NCI-H524 (cell line): ENCODE measurements around the gene NDST4.

Experiments used
- DNase-seq, 2 experiments: peaks; one replicate each; lab custom pipeline; 2025; lab: John Stamatoyannopoulos, UW

NDST4 gene

DNA sequence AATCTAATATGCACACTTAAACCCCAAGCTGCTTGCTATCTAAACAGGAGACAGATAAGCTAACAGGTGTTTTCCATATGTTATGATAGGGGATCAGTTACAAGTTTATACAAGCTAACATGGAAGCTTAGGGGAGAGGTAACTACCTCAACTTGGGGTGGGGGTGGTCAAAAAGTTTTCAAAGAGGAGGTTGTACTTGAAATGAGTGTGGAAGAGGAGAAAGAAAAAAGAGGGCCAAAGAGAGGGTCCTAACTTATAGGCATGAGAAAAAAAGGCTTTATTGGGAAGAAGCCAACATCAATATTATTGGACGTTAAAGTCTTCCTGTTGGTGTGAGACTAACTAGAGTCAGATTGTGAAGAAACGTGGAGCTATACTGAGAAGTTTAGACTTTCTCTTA is 205.9 kb downstream of the NDST4 start:
- no peak for DNase-seq

DNA sequence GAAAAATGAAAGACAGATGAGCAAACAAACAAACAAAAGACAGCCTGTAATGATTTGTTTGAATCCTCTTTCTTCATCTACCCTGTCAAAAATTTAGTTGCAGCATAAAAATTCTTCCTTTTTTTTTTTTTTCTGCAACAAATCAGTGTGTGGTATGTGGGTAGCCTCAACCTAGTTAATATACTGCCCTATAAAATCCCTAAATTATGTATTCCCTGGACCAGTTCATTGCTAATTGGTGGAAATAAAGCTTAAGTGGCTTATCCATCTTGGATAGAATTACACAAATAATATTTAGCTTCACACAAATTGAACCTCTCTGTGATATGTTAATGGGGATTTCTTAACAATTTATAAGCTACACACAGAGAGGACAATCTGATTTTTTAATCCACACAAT is 208.4 kb downstream of the NDST4 start:
- DNase-seq = peak in 1 of 2 experiments; percentile 9

DNA sequence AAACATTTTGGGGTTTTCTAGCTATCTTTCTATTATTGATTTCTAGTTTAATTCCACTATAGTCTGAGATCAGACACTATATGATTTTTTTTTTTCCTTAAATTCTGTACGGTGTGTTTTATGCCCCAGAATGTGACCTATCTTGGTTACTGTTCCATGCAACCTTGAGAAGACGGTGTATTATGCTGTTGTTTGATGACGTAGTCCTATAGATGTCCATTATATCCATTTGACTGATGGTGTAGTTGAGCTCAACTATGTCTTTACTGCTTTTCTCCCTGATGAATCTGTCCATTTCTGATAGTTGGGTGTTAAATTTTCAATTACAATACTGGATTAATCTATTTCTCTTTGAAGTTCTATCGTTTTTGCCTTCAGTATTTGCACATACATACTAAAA is 212.5 kb downstream of the NDST4 start:
- no peak for DNase-seq

DNA sequence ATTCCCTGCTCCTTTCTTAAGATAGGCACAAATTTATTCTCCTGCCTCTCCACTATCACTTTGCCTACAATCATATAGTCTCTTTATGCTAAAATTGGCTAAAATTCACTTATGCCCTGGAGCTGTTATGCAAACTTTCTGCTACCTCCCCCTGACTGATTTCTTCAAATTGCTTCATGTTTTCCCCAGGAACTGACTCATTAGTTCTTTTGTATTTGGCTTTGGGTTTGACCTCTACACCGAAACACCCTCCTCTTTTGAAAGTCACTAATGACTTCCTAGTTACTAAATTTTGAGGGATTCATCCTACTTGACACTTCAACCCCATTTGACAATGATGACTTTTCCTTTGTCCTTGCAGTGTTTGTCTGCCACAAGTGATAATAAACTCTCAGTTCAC is 222.6 kb downstream of the NDST4 start:
- DNase-seq = no peak

DNA sequence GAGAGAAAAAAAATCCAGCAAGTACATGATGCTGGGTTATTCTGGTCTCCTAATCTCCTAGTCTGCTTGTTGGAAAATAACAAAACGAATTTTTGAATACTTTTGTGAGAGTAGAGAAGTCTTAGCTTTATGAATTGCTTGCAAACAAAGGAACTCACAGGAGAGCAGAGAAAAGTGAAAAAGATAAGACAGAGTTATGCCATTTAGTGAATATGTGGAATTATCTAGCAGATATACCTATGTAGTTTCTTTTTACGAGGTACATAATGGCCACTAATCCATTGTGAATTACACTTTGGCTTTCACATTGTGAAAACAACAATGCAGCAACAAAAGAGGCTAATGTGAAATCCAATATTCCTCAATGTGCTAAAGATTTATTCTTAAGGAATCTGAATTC is 226.7 kb downstream of the NDST4 start:
- DNase-seq = no peak

DNA sequence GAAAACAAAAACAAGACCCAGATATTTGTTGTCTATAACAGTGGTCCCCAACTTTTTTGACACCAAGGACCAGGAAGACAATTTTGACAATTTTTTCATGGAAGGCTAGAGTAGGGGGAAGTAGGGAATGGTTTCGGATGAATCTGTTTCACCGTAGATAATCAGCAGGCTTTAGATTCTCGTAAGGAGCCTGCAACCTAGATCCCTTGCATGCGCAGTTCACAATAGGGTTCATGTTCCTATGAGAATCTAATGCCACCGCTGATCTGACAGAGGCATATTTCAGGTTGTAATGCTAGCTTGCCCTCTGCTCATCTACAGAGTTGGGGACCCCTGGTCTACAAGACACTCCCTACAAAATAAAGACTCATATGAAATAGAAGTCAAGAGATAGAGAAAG is 229.8 kb downstream of the NDST4 start:
- DNase-seq = no peak

DNA sequence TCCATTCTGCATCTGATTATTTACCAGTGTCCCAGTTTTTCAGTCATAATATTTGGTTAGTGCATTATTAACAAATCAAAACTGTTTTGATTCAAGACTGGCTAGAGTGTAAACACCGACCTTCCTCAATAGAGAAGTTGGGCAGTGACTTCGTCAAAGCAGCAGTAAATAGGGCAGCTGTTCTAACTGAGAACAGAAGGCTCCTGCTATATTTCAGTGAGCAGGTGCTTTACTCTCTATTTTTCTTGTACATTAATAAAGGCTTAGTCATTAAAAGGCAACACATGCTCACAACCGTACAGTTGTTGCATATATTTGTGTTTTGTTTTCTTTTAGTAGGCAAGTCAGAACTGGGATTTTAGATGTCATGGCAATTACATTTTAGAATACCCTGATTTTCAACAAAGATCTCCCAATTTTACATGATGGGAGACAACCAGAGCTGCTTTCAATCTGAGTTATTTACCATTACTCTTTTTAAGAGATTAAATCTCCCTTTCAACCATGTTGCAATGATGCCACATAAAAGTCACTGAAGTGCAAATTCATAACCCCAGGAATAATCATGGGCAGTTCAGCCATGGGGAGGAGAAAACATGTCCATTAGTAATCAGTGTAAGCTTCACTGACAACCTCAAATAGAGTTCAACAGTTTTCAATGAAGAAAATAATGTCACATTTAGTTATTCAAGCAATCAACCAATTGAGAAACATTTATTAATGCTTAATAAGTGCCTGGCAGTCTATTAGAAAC is 233.3 kb downstream of the NDST4 start:
- peak in 1 of 2 experiments; percentile 47 for DNase-seq

DNA sequence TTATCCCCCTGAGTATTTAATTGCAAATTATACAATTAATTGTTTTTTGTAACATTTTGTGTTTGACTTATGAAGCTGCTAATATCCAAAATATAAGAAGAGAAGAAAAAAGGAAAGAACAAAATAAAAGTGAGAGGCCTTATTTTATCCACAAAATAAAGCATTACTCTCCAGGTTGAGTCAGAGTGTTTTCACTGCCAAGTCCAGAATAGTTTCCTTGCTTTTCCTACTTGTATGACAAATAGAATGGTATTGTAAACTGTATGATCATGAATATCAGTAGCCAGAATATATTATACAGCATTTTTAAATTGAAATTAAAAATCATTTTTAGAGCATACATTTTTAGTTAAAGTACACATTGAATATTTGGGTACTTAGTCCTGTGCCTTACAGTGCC is 237.8 kb downstream of the NDST4 start:
- DNase-seq = no peak

DNA sequence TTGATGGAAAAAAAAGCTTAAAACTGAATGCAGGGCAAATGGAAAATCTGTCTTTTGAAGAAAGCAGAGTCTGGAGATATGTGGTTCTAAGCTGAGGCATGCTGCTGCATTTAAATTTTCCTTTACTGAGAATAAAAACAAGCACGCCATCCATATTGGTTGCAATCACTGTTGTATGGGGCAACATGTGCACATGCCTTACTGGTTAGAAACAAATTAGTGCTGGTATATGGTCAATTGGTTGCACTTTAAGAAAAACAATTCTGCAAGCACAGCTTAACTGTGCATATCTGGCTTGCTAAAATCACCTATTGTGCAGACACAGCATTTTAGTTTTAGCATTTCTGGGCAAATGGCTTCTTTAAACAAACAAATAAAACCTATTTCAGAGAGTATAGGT is 239.1 kb downstream of the NDST4 start:
- no peak for DNase-seq

DNA sequence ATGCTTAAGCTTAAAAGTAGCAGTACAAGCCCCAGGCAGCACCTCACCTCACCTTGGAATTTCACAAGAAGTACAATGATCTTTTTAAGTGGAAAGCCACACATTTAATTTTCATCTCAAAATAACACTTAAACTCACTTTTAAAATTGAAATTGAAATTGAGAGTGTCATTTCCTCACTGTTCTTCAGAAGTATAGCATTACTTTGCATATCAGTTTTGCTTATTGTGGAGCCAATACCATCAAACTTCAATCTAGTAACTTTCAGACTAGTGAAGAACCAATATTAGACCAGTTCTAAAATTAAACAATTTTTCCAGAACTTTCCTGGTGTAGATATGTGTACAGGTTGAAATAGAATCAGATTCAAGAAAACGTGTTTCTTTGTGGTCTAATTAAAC is 242.4 kb downstream of the NDST4 start:
- no peak for DNase-seq

DNA sequence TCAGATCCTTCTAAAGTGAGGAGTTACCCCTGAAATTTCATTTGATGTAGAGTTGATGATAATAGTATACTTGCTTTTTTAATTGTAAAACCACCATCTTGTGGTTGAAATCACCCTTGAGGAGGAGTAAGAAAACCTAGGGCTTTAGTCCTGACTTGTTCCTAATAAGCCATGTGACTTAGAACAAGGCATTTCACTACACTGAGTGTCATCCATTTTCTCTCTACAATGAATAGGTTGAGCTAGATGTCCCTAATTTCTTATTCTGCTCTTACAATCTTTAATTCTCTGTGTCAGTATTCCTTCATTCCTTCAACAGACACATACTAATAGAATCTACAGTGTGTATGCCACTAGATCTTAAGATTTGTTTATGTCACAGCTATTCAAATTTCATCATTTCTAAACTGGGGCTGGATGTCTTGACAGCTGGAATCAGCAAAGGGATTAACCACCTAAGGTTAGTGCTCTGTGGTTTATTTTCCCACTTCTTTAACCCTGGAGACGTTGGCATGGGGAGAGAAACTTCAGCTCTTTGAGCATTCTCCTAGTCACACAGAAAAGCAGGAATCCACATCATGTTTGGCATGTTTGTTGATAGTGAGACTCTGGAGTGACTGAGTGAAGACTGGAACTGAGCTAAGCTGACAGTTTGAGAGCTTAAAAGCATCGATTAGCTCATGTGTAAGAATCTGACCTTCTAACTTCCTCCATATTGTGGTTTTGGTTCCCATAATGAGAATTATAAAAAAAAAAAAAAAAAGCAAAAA is 246.3 kb downstream of the NDST4 start:
- DNase-seq = no peak

DNA sequence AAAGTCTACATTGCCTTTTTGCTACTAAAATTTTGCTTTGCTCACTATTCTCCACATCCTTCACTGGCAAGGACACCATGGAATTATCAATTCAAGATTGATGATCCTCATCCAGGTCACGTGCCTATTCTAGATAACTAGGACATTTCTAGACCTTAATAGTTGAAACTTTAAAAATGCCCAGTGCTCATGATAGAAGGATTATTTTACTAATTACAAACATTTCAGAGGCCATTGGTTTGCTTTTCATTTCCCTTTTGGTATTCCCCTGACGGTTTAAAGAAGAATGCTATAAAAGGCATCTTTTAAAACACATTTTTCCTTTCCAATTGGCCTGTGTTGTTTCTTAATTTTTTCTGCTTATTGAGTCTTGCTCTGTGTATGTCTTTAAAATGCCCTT is 249.4 kb downstream of the NDST4 start:
- no peak for DNase-seq

DNA sequence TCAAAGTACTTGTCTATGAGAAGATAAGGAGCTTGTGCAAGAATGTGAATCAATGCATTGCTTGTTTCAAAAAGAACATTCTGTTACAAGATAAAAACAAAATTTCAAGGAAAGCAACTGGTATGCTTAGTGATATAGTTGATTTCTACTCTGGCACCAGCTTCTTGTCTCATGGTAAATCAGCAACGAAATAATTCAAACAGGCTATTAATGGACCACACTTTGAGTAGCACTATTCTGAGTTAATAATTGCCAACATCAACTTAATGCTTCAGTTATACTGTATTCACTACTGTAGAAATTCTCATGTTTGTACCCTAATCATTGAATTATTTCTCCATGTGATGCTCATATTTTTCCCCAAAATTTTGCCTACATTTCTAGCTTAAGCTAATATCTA is 252.6 kb downstream of the NDST4 start:
- no peak for DNase-seq

DNA sequence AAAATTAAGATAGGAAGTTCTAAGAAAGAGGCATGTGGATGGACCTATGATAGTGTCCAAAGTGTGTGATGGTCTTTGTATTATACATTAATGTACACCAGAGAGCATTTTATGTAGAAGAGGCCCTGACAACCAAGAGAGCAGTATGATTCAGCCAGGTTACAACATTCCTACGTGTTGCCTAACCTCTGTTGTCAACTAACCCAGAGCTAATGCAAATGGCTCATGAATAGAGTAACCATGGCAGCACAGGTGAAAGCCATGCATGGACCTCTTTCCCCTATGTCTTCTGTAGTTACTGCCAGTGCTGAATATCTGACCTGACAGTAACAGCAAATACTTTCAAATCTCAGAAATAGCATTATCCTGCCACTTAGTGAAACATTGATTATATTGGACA is 255.6 kb downstream of the NDST4 start:
- no peak for DNase-seq

DNA sequence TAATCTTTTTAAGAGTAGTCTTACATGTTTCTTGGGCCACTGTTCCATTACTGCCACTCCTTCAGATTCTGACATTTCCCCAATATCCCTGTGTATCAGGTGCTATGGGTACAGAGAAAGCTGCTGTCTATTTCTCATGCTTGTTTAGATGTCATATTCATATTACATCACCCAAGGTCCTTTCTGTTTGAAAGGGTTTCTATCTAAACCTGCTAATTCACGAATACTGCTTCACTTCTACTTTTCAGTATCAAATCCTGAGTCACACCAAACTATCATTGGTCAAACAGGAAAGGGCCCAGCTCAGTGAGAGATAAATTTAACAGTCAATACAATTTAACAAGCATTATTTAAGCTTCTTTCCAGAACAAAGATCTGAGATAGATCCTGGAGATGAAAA is 273.4 kb downstream of the NDST4 start:
- DNase-seq = no peak

DNA sequence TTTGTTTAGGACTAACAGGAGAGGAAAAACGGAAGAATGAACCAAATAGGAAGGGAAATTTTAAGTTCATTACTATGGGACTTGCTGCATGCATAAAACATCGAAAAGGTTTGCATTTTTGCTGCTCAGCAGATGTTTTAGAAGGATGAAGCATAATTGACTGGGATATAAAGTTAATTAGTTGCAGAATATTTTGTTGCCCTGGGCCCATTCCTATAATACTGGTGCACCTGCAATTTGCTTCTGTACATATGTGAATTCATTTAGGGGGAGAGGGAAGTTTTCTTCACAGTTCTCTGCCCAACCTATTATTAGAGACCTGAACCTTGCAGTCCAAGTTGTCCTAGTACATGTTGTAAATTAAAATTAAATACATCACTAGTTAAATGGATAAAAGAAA is 282.8 kb downstream of the NDST4 start:
- DNase-seq = no peak

DNA sequence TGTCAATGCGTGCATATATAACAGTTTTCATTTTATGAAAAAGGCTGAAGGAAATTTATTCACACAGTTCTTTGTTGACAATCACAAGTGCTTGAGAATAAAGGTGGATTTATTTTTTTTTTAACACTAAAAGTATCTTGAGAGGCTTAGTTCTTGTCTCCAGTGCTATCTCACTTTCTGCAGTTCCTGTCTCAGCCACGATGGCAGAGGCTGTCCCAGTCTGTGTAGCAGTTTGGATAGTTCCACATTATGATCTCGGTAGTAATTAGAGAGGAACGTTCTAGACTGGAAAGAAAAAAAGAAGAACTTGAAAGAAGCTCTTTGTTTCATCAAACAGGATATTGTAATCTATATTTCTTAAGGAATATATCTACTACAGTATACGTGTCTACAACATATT is 285.8 kb downstream of the NDST4 start:
- no peak for DNase-seq

DNA sequence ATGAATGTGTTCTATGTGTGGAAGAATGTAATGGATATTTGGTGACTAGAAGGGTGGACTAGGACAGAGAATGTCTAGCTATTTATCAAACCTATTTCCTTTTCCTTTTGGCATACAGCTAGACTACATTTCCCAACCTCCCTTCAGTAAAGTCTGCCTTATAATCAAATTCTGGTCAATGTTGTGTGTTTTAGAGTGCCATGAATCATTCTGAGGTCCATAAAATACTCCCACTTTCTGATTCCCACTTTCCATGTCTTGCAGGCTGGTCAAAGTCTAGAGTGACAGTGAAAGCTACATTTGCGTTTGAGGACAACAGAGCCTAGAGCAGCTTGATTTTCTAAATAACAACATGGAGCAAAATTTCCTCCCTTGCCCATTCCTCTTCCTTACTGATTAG is 297.7 kb downstream of the NDST4 start:
- DNase-seq = no peak

DNA sequence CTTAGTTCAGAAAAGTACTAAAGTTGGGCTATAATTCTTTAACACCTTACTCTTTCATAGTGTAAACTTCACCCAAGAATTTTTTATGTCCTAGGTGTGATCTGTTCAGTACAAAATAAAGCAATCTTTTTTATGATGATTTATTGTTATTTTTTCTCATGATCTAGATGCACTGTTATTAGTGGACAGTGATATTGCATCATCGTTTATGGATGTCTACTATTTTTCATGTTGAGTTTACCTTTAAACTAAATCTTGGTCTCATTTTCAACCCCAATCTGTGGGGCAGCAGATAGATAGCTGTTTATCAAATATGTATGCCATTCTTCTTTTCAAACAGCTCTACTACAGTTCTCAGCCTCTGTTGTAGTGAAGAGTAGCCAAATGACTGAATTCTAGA is 299.5 kb downstream of the NDST4 start:
- no peak for DNase-seq

DNA sequence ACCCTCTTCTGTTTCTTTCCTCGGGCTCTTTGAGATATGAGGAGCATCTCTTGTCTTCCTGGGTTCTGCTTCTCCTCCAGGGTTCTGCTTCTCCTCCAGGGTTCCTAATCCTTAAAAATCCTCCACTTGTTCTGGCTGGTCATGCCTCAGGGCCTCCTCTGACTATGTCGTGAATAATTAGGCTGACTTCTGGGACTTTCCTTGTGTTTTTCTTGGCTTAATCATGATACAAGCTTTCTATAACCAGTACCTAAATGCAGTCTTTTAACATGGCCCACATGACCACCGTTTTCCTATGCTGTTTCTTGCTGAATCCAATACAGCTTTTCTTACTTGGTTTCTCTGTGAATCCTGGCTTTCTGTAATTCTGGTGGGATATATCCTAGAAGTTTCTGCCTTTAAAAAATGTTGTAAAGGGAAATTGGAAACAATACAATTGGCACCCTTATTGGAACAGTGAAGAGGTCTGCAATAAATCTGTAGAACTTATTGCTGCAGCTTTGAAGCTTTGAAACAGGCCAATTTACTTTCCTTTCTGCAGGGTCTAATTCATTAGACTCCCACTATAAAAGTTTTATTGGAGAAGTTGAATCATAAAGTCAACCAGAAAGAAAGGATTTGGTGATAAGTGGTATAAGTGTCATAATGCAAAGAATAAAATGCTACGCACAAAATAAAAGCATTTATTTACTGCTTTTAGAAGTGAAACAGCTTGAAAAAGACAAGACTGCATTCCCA is 301.7 kb downstream of the NDST4 start:
- no peak for DNase-seq

DNA sequence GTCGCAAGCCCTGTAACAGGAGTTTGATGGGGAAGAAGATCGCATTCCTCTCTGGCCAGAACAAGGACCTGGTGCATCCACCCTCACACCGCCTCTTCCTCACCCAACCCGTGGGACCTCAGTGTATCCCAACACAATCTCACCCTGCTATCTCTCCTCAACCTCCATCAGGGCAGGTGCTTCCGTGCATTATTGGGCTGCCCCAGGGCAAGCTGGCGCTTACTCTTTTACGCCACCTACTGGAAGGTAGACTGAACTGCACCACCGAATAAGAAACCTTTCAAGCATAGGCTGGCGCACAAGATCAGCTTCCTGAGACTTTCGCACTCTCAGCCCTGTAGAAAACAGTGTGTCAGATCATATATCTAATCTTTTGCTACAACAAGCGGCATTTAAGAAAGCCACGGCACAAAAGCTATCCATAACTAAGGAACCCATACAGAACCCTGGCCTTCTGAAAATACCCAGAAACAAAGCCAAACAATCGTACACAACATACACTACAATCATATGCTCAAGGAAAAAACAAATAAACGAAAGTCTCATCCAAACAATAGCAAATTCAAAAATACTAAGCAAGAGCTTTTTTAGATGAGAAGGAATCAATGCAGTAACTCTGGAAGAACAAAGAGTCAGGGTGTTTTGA is 305.5 kb downstream of the NDST4 start:
- peak in 1 of 2 experiments; percentile 39 for DNase-seq

DNA sequence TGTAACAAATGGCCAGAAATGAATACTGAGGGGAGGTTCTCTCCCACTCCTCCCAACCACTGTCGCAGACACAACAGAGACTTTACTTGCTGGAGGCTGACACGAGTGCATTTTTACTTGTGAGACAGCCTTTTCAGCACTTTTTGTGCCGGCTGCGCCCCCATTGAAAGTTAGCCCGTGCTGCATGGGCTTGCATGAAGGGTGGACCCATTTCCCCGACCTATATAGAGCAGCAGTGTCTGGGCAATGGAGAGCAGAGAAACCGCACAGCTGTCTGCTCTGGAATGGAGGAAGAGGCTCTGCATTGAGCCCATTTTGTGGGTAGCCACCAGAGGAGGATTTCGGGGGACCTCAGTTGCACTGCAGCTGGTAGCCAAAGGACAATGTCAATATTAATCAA is 306.1 kb downstream of the NDST4 start:
- no peak for DNase-seq

DNA sequence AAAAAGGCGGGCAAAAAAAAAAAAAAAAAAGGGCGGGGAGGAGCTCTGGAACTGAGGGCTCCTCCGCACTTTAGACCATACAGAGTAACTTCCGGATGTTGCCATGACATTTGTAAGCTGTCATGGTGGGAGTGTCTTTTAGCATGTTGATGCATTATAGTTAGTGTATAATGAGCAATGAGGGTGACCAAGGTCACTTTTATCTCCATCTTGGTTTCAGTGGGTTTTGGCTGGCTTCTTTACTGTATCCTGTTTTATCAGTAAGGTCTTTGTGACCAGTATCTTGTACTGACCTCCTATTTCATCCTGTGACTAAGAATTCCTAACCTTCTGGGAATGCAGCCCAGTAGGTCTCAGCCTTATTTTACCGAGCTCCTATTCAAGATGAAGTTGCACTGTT is 321.4 kb downstream of the NDST4 start:
- DNase-seq = no peak
